Testis (tissue), 2 donors: Measurements from ENCODE around the gene FCGR1A.
"Not testable (repeated sequence)": the region's sequence is repeated elsewhere in the genome, so short reads cannot be mapped to it uniquely, and the experiment has no call there.

Source experiments
- CTCF ChIP-seq, 3 experiments: fragments of 450-650 bp in 2 of 3; fragments of 200-600 bp in 1 of 3; sonication (generic) in 1 of 3; IDR thresholded peaks; one replicate each; pipeline ENCODE4 v1.5.1; 2016 to 2019; ENCODE audit warnings: antibody characterized with exemption in 3 of 3, mild to moderate bottlenecking in 2 of 3, moderate library complexity in 1 of 3
- POLR2A ChIP-seq: fragments of 450-650 bp; IDR thresholded peaks from one replicate; pipeline ENCODE4 v1.6.1; 2017; ENCODE audit warnings: antibody characterized with exemption, mild to moderate bottlenecking, moderate library complexity

GRCh38 chr1:149748144-149748500 lies 34.4 kb upstream of the FCGR1A start:
- not testable (repeated sequence) for TF ChIP-seq POLR2A; CTCF (IDR thresholded peaks at IDR 0.05)
